ENCODE results near the gene ZNF714.
A peak's percentile ranks its signal among the peaks of the same experiment; 100 is the strongest.
"Not testable (repeated sequence)": the region's sequence is repeated elsewhere in the genome, so short reads cannot be mapped to it uniquely, and the experiment has no call there.

The ZNF714 gene

DNA sequence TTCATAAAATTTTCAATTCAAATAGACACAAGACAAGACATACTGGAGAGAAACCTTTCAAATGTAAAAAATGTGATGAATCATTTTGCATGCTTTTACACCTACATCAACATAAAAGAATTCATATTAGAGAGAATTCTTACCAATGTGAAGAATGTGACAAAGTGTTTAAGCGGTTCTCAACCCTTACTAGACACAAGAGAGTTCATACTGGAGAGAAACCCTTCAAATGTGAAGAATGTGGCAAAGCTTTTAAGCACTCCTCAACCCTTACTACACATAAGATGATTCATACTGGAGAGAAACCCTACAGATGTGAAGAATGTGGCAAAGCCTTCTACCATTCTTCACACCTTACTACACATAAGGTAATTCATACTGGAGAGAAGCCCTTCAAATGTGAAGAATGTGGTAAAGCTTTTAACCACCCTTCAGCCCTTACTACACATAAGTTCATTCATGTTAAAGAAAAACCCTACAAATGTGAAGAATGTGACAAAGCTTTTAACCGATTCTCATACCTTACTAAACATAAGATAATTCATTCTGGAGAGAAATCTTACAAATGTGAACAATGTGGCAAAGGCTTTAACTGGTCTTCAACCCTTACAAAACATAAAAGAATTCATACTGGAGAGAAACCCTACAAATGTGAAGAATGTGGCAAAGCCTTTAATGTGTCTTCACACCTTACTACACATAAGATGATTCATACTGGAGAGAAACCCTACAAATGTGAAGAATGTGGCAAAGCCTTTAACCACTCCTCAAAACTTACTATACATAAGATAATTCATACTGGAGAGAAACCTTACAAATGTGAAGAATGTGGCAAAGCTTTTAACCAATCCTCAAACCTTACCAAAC is 35.3 kb downstream of the ZNF714 start:
- Mint-ChIP-seq H3K4me1 (ENCODE audit: low read depth) (no peaks in the 10 kb centered on the region), H3K27ac (no peak overlapping the region), H3K27me3 (no peaks in the 10 kb centered on the region), H3K9me3 (peaks cover 38% of the 10 kb centered on the region), H3K4me3 (no peak overlapping the region), H3K36me3 (ENCODE audit: low read depth) (peaks cover 75% of the 10 kb centered on the region)

DNA sequence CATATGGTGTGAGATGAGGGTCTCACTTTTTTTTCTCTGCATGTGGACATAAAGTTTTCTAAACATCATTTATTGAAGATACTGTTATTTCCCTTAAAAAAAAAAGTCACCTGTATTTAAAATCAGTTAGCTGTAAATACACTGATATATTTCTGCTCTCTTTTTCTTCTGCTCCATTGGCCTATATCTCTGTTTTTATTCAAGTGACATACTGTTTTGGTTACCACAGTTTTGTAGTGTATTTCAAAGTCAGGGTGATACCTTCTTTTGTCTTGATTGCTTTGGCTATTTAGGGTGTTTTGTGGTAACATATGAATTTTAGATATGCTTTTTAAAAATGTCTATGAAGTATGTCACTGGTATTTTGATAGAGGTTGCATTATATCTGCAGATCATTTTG is 44.1 kb downstream of the ZNF714 start:
- Mint-ChIP-seq H3K4me3 (no peak overlapping the region), H3K9me3 (peaks cover 23% of the 10 kb centered on the region), H3K36me3 (ENCODE audit: low read depth) (peaks cover 21% of the 10 kb centered on the region), H3K4me1 (ENCODE audit: low read depth) (no peaks in the 10 kb centered on the region), H3K27me3 (no peaks in the 10 kb centered on the region), H3K27ac (no peak overlapping the region)

DNA sequence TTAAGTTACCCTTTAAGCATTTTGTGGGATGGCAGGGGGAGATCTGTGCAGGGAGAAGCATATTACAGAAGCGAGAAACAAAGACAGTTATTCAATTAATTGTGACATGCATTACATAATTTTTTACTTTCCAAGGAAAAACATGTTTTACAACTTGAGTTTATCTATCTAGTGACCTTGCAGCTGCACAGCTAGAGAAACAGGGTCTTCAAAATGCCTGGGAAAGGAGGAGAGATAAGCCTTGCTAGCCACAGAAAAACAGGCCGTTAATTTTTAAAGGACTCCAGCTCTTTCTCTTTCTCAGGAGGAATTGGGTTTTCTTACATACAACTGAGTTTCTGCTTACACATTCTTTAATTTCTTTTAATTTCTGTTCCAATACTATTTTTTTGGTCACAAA is 45.0 kb downstream of the ZNF714 start:
- Mint-ChIP-seq H3K9me3 (peaks cover 23% of the 10 kb centered on the region), H3K27me3 (no peaks in the 10 kb centered on the region), H3K4me3 (no peak overlapping the region), H3K4me1 (ENCODE audit: low read depth) (no peaks in the 10 kb centered on the region), H3K27ac (no peak overlapping the region), H3K36me3 (ENCODE audit: low read depth) (peaks cover 17% of the 10 kb centered on the region)

DNA sequence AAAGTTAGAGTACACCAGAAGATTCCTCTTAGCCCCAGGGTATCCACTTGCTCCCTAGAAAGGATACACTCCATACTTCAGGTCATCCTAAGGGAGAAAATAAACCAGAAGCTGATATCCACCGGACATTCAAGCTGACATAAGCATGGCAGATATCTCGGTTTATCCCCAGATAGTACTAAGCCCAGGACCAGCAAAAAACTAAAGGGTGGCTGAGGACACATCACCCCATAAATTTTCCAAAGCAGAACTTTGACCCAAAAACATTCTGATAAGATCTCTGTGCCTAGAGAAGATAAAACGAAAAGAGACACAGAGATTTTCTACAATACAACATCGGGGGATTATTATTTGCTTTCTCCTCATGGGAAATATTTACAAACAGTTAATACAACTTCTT is 45.9 kb downstream of the ZNF714 start:
- Mint-ChIP-seq H3K9me3 (peaks cover 20% of the 10 kb centered on the region), H3K27me3 (no peaks in the 10 kb centered on the region), H3K4me3 (no peak overlapping the region), H3K27ac (no peak overlapping the region), H3K4me1 (ENCODE audit: low read depth) (no peaks in the 10 kb centered on the region), H3K36me3 (ENCODE audit: low read depth) (peaks cover 8% of the 10 kb centered on the region)

DNA sequence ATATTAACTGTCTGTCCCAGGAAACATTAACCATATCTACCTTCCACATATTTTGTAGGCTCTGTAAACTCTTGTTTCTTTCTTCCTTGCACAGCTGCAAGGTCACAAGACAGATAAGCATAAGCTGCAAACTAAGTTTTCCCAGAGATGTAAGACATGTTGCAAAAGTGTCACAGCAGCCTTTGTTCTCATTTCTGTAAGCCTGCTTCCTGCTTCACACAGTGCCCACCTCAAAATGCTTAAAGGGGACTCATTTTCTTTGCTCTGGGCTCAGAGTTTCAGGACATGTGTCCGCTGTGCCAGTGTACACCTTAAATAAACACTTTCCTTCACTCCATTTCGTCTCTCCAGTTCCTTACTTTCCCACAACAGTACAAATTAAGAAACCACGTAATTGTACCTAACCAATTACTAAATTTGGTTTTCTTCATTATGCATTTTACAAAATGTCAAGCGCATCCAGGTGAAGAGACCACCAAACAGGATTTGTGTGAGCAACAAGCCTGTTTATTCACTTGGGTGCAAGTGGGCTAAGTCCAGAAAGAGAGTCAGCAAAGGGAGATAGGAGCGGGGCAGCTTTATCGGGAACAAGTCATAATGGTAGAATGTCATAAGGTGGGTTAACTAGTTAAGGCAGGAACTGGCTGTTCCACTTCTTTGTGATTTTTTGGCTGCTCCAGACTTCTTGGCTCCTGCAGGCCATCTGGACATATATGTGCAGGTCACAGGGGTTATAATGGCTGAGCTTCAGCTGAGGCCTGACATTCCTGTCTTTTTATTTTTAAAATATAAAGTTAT is 47.1 kb downstream of the ZNF714 start:
- Mint-ChIP-seq H3K27me3 (no peaks in the 10 kb centered on the region), H3K27ac (no peak overlapping the region), H3K36me3 (ENCODE audit: low read depth) (peaks cover 8% of the 10 kb centered on the region), H3K4me3 (no peak overlapping the region), H3K4me1 (ENCODE audit: low read depth) (no peaks in the 10 kb centered on the region), H3K9me3 (peaks cover 20% of the 10 kb centered on the region)

DNA sequence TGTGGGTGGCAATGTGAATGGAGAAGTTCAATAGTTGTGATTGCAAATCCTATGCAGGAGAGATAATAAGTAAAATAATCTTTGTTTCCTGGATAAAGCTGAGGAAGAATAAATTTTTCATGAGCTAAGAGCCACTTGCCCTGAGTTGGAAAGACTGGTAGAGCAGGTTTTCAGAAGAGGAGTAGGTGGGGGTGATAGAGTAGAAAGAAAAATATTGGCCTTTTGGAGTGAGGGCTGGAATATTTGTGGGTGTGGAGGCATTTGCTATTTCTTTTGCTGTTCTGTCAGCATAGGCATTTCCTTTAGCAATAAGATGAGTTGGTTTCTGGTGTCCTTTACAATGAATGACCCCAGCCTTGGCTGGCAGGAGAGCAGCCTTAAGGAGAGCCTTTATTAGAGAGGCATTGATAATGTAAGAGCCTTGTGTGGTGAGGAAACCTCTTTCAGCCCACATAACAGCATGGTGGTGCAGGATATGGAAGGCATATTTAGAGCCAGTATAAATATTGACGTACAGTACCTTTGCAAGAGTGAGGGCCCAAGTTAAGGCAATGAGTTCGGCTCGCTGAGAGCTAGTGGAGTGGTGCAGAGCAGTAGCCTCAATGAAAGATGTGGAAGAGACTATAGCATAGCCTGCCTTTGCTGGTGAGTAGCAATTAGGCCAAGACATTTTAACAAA is 48.2 kb downstream of the ZNF714 start:
- Mint-ChIP-seq H3K9me3 (peaks cover 20% of the 10 kb centered on the region), H3K4me3 (no peak overlapping the region), H3K4me1 (ENCODE audit: low read depth) (no peaks in the 10 kb centered on the region), H3K36me3 (ENCODE audit: low read depth) (peaks cover 7% of the 10 kb centered on the region), H3K27me3 (no peaks in the 10 kb centered on the region), H3K27ac (no peak overlapping the region)

DNA sequence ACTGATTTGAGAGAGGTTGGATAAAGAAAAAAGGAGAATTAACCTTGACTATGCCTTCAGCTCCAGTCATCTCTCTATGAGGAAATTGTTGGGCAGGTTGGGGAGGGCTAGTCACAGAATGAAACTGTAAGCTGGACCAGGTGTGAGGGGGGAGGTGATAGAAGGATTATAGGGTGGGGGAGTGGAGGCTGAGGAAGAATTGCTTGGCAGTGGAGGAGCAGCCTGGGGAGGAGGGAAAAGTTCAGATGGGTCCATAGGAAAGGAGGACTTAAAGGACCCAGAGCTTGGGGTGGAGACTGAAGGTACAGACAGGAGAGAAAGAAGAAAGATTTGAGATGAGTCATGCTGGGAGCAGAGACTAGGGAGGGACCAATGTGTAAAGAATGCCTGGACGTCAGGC is 51.6 kb downstream of the ZNF714 start:
- no peak overlapping the region for H3K4me3 Mint-ChIP-seq
- H3K9me3 Mint-ChIP-seq: peaks cover 4% of the 10 kb centered on the region
- H3K36me3 Mint-ChIP-seq (ENCODE audit: low read depth): no peaks in the 10 kb centered on the region
- H3K4me1 Mint-ChIP-seq (ENCODE audit: low read depth): no peaks in the 10 kb centered on the region
- no peaks in the 10 kb centered on the region for H3K27me3 Mint-ChIP-seq
- no peak overlapping the region for H3K27ac Mint-ChIP-seq

DNA sequence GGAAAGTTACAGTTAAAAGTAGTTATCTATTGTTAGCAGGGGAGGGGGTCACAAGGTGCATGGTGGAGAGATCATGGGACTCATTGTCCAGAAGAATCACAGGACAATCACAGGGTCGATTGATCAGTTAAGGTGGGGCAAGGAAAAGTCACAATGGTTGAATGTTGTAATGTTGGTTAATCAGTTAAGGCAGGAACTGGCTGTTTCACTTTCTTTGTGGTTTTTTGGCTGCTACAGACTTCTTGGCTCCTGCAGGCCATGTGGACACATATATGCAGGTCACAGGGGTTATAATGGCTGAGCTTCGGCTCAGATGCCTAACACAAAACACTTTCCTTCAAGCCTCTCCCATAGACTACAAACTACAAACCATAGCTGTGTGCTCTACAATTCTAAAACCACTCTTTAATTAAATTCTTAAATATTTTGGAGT is 52.9 kb downstream of the ZNF714 start:
- Mint-ChIP-seq H3K36me3 (ENCODE audit: low read depth) (peaks cover 3% of the 10 kb centered on the region), H3K4me3 (no peak overlapping the region), H3K27ac (no peak overlapping the region), H3K9me3 (peaks cover 4% of the 10 kb centered on the region), H3K4me1 (ENCODE audit: low read depth) (no peaks in the 10 kb centered on the region), H3K27me3 (no peaks in the 10 kb centered on the region)

DNA sequence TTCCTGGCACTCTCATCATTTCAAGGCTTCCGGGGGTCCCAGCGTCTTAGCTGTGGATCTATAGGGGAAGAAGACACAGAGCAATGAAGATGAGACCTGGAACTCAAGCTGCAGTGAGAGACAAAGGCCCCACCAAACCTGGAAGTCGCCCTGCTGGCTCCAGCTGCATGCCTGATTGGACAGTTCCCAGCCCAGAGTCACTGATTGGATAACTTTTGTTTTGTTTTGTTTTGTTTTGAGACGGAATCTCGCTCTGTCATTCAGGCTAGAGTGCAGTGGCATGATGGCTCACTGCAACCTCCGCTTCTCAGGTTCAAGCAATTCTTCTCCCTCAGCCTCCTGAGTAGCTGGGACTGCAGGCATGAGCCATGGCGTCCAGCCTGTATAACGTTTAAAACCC is 53.4 kb downstream of the ZNF714 start:
- Mint-ChIP-seq H3K4me1 (ENCODE audit: low read depth) (no peaks in the 10 kb centered on the region), H3K27ac (no peak overlapping the region), H3K36me3 (ENCODE audit: low read depth) (peaks cover 4% of the 10 kb centered on the region), H3K9me3 (peaks cover under 1% of the 10 kb centered on the region), H3K4me3 (no peak overlapping the region), H3K27me3 (no peaks in the 10 kb centered on the region)

DNA sequence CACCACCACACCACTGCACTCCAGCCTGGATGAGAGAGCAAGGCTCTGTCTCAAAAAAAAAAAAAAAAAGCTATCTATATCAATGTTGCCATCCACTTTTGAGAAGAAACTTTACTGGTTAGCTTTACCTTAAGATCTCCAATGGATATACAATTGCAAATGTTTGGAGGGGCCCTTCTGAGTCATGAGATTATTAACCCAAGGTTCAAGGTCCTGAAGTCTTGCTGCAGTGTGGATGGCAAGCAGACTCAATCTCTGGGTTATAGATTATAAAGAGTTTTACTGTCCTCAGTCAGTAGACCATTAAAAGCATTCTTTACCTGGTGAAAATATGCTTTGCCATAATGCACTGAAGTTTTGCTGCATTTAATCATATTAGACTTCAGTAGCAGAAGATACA is 56.1 kb downstream of the ZNF714 start:
- Mint-ChIP-seq H3K27me3 (no peaks in the 10 kb centered on the region), H3K27ac (no peak overlapping the region), H3K9me3 (no peaks in the 10 kb centered on the region), H3K36me3 (ENCODE audit: low read depth) (peaks cover 4% of the 10 kb centered on the region), H3K4me1 (ENCODE audit: low read depth) (peaks cover 9% of the 10 kb centered on the region), H3K4me3 (no peak overlapping the region)

DNA sequence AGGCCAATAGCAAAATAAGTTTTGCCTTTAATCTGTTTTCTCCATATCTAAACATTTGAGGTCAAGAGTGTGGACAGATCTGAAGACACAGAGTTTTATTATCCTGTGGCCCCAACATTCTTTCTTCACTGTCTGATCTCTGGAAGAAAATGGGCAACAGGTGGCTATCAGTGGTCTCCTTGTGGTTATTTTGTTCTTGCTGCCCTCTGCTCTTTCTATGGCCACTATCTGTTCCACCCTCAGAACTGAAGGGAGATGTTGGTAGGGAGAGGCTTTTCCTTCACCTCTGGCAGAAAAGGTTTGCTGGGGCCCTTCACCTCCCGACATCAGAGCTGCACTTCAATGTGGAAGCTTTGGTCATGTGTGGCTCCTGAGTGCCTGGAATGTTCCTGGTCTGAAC is 59.0 kb downstream of the ZNF714 start:
- H3K9me3 Mint-ChIP-seq, H3K27ac Mint-ChIP-seq, H3K27me3 Mint-ChIP-seq: not testable (repeated sequence)
- peak overlapping the region; percentile 33 for H3K4me3 Mint-ChIP-seq
- H3K36me3 Mint-ChIP-seq (ENCODE audit: low read depth): peaks cover 31% of the 10 kb centered on the region
- H3K4me1 Mint-ChIP-seq (ENCODE audit: low read depth): peaks cover 30% of the 10 kb centered on the region

DNA sequence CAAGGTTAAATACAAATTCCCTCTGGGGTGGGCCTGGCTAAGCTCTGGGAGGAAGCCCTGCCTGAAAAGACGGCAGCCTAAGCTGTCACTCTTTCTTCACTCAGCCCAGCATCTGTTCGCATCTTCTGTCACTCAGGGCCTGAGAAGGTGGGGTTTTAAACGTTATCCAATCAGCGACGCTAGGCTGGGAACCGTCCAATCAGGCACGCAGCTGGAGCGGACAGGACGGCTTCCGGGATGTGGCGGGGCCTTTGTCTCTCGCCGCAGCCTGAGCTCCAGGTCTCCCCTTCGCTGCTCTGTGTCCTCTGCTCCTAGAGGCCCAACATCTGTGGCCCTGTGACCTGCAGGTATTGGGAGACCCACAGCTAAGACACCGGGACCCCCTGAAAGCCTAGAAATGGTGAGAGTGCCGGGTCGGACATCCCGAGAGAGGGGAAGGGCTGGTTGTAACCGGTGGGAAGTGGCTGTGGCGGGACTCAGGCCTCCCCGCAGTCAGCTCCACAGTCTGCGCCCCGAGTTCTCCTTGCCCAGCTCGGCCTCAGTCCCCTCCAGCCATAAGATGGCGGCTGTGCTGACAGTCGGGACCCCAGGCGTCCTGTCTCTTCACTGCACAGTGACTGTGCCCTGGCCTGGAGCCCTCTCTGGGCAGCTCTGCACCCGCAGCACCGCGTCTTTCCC is 59.9 kb downstream of the ZNF714 start, which contains the start of gene ZNF431:
Gene ZNF431 (plus strand): TSS at position 254 of the 678 bp plus-strand sequence. CDS start 144 bp downstream, at position 398.
- Mint-ChIP-seq H3K27ac (peak within 1 kb of the TSS; percentile 90), H3K27me3 (no peaks in the 10 kb centered on the region), H3K9me3 (no peaks in the 10 kb centered on the region), H3K36me3 (ENCODE audit: low read depth) (peaks cover 39% of the 10 kb centered on the region), H3K4me1 (ENCODE audit: low read depth) (peaks cover 35% of the 10 kb centered on the region), H3K4me3 (peak within 1 kb of the TSS; percentile 97)

DNA sequence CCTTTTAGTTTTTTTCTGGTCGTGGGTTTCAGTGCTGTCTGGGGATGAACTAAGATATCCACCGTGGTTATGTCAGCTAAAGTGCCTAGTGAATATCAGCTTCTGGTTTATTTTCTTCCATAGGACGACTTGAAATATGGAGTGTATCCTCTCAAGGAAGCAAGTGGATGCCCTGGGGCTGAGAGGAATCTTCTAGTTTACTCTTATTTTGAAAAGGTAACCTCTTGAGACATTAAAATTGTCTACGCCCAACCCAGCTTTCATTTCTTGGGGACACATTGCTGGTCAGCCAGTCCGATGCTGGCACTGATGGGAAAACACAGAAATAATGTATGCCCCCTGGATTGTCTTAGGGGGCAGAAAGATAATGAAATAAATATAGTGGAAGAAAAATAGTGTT is 61.4 kb downstream of the ZNF714 start:
- Mint-ChIP-seq H3K27me3 (no peaks in the 10 kb centered on the region), H3K36me3 (ENCODE audit: low read depth) (peaks cover 53% of the 10 kb centered on the region), H3K4me1 (ENCODE audit: low read depth) (peaks cover 37% of the 10 kb centered on the region), H3K27ac (peak overlapping the region; percentile 8), H3K4me3 (peak overlapping the region; percentile 97), H3K9me3 (no peaks in the 10 kb centered on the region)

DNA sequence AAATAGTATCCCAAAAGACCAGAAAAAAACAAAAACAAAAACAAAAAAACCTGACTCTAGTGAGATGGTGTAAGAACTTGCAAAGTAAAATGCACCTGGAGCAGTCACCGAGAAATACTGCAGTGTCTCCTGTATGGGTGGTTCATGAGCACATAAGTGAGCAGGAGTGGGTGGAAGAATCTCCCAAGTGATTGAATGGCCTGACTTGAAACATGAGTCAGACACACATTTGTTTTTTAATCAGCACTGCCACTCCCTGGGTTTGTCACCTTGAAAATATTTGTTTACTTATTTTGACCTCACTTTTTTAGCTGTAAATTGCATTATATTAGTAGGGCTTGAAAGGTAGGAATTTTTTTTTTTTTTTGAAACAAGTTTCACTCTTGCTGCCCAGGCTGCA is 61.9 kb downstream of the ZNF714 start:
- no peaks in the 10 kb centered on the region for H3K9me3 Mint-ChIP-seq
- peaks cover 37% of the 10 kb centered on the region for H3K4me1 Mint-ChIP-seq (ENCODE audit: low read depth)
- H3K4me3 Mint-ChIP-seq: no peak overlapping the region
- no peak overlapping the region for H3K27ac Mint-ChIP-seq
- H3K27me3 Mint-ChIP-seq: no peaks in the 10 kb centered on the region
- H3K36me3 Mint-ChIP-seq (ENCODE audit: low read depth): peaks cover 58% of the 10 kb centered on the region
